OCI-LY3 (cell line): ENCODE measurements around the gene DNM1.

ENCODE experiments used
- H2AFZ ChIP-seq: fragments of 200-600, 300-600 bp; shearing (Covaris generic); 2 replicates; pipeline ENCODE4 v1.6.0; 2014; ENCODE audit warnings: antibody characterized with exemption, low read depth, low read length
- H3K27ac ChIP-seq: fragments of 200-600, 300-600 bp; sonication (generic); 2 replicates; pipeline ENCODE4 v1.5.1; 2014; ENCODE audit warnings: mild to moderate bottlenecking, low read length, moderate library complexity, mixed read lengths
- H3K27me3 ChIP-seq: fragments of 200-600, 300-600 bp; sonication (generic); 2 replicates; pipeline ENCODE4 v1.6.1; 2014; ENCODE audit warnings: low read depth, low read length, mixed read lengths
- H3K36me3 ChIP-seq: fragments of 200-600, 300-600 bp; sonication (generic); replicated peaks from 2 replicates; pipeline ENCODE3; 2014; ENCODE audit warnings: low read depth, low read length, mixed read lengths
- H3K4me1 ChIP-seq: fragments of 300-600, 200-600 bp; sonication (generic); 2 replicates; pipeline ENCODE4 v1.6.1; 2014; ENCODE audit warnings: low read length, mixed read lengths
- H3K4me2 ChIP-seq: fragments of 200-600, 300-600 bp; sonication (generic); 2 replicates; pipeline ENCODE4 v1.6.1; 2014; ENCODE audit warnings: low read length, mixed read lengths
- H3K4me3 ChIP-seq: fragments of 300-600, 200-600 bp; sonication (generic); 2 replicates; pipeline ENCODE4 v1.5.1; 2014; ENCODE audit warnings: antibody characterized with exemption, mild to moderate bottlenecking, low read length, moderate library complexity
- H3K79me2 ChIP-seq: fragments of 300-600, 200-600 bp; shearing (Covaris generic); 2 replicates; pipeline ENCODE4 v1.6.1; 2014; ENCODE audit warnings: mild to moderate bottlenecking, low read length, mixed read lengths
- H3K9ac ChIP-seq: fragments of 300-600, 200-600 bp; shearing (Covaris generic); 2 replicates; pipeline ENCODE4 v1.6.0; 2014; ENCODE audit warnings: mild to moderate bottlenecking, low read length, moderate library complexity
- H3K9me3 ChIP-seq: fragments of 200-600, 300-600 bp; shearing (Covaris generic); 2 replicates; pipeline ENCODE4 v1.6.1; 2014; ENCODE audit warnings: low read length, mixed read lengths; ENCODE audit not compliant: insufficient read depth
- H4K20me1 ChIP-seq: fragments of 200-600, 300-600 bp; sonication (generic); 2 replicates; pipeline ENCODE4 v1.6.1; 2016; ENCODE audit warnings: low read length, mixed read lengths; ENCODE audit not compliant: insufficient read depth
- CTCF ChIP-seq: fragments of 200-600, 300-600 bp; sonication (generic); IDR thresholded peaks from 2 replicates; pipeline ENCODE4 v1.5.1; 2014; ENCODE audit warnings: antibody characterized with exemption, low read length, low read depth
- EZH2phosphoT487 ChIP-seq: fragments of 200-600 bp; shearing (Covaris generic); IDR thresholded peaks from 2 replicates; pipeline ENCODE4 v1.6.1; 2018; ENCODE audit warnings: antibody characterized with exemption, mixed run types, low read depth

DNM1 gene

GRCh38 chr9:128257086-128257825 is 54.1 kb downstream of the DNM1 start:
- no peaks in the 10 kb centered on the region for H3K9me3 ChIP-seq
- no peak overlapping the region for H3K27ac ChIP-seq
- H3K4me3 ChIP-seq, result no peak overlapping the region
- no peak overlapping the region for H2AFZ ChIP-seq
- H3K4me1 ChIP-seq, result no peaks in the 10 kb centered on the region
- H3K27me3 ChIP-seq, result peaks cover 10% of the 10 kb centered on the region
- no peak overlapping the region for H3K9ac ChIP-seq
- no peaks in the 10 kb centered on the region for H3K79me2 ChIP-seq
- no peaks in the 10 kb centered on the region for H3K36me3 ChIP-seq
- H3K4me2 ChIP-seq, result no peak overlapping the region
- TF ChIP-seq CTCF (no peak), EZH2phosphoT487 (no peak)
- no peaks in the 10 kb centered on the region for H4K20me1 ChIP-seq

- no peak overlapping the region for H2AFZ ChIP-seq
- no peak overlapping the region for H3K4me3 ChIP-seq
- no peaks in the 10 kb centered on the region for H3K36me3 ChIP-seq
- H3K4me2 ChIP-seq, result no peak overlapping the region
- no peak for TF ChIP-seq CTCF
- TF ChIP-seq EZH2phosphoT487, result no peak
- H3K27ac ChIP-seq, result no peak overlapping the region
- H4K20me1 ChIP-seq, result no peaks in the 10 kb centered on the region
- no peaks in the 10 kb centered on the region for H3K79me2 ChIP-seq
- H3K27me3 ChIP-seq, result 0 out of 2 replicates have a peak, but pooled peaks cover 4% of the 10 kb centered on the region
- H3K9me3 ChIP-seq, result no peaks in the 10 kb centered on the region
- no peaks in the 10 kb centered on the region for H3K4me1 ChIP-seq
- H3K9ac ChIP-seq, result no peak overlapping the region
These were observed 54.7 kb downstream of the DNM1 start for GRCh38 chr9:128257907-128258306.

- Histone ChIP-seq H3K36me3 (no peaks in the 10 kb centered on the region), H3K27ac (no peak overlapping the region), H3K9ac (no peak overlapping the region), H3K4me1 (no peaks in the 10 kb centered on the region), H3K4me2 (no peak overlapping the region), H3K79me2 (no peaks in the 10 kb centered on the region), H3K4me3 (no peak overlapping the region), H3K9me3 (no peaks in the 10 kb centered on the region), H4K20me1 (no peaks in the 10 kb centered on the region), H2AFZ (no peak overlapping the region), H3K27me3 (no peaks in the 10 kb centered on the region)
- TF ChIP-seq EZH2phosphoT487 (no peak), CTCF (no peak)
These were observed 55.1 kb downstream of the DNM1 start for GRCh38 chr9:128258326-128258725.

- Histone ChIP-seq H4K20me1 (no peaks in the 10 kb centered on the region), H3K79me2 (no peaks in the 10 kb centered on the region), H3K4me2 (no peak overlapping the region), H2AFZ (no peak overlapping the region), H3K27ac (no peak overlapping the region), H3K36me3 (no peaks in the 10 kb centered on the region), H3K4me3 (no peak overlapping the region), H3K27me3 (no peaks in the 10 kb centered on the region), H3K9me3 (no peaks in the 10 kb centered on the region), H3K9ac (no peak overlapping the region), H3K4me1 (no peaks in the 10 kb centered on the region)
- no peak for TF ChIP-seq EZH2phosphoT487
These were observed 56.0 kb downstream of the DNM1 start for GRCh38 chr9:128259156-128259555.
